Neural cell (in vitro differentiated cells): ENCODE measurements around the gene RASAL2. TPM values are rescaled to one million over a fixed set of nuclear protein-coding genes. Genes with fewer than 3 reads are reported as not detected.

Experiments used
- H2AFZ ChIP-seq: fragments of 200-600, 300-800 bp; sonication (generic), shearing (Covaris generic); 2 replicates; pipeline ENCODE4 v1.6.0; 2014; ENCODE audit warnings: low read depth, mild to moderate bottlenecking, antibody characterized with exemption, low read length, moderate library complexity
- H3F3A ChIP-seq: fragments of 200-600 bp; shearing (Covaris generic); 2 replicates; pipeline ENCODE4 v1.6.1; 2016; ENCODE audit warnings: mild to moderate bottlenecking, moderate library complexity, mixed read lengths, antibody characterized with exemption, low read length; ENCODE audit not compliant: insufficient read depth, poor library complexity, severe bottlenecking
- H3K27ac ChIP-seq: fragments of 200-600, 300-800 bp; sonication (generic), shearing (Covaris generic); 2 replicates; pipeline ENCODE4 v1.5.1; 2014; ENCODE audit warnings: mild to moderate bottlenecking, low read length, moderate library complexity
- H3K27me3 ChIP-seq: fragments of 300-800, 200-600 bp; sonication (generic), shearing (Covaris generic); 2 replicates; pipeline ENCODE4 v1.6.0; 2014; ENCODE audit warnings: mild to moderate bottlenecking, low read depth, low read length, moderate library complexity; ENCODE audit not compliant: insufficient read depth
- H3K36me3 ChIP-seq: fragments of 300-800, 200-600 bp; sonication (generic), shearing (Covaris generic); 2 replicates; pipeline ENCODE4 v1.5.1; 2014; ENCODE audit warnings: mild to moderate bottlenecking, antibody characterized with exemption, low read length, moderate library complexity; ENCODE audit not compliant: insufficient read depth
- H3K4me2 ChIP-seq: fragments of 300-800, 200-600 bp; sonication (generic), shearing (Covaris generic); 2 replicates; pipeline ENCODE4 v1.6.0; 2014; ENCODE audit warnings: mild to moderate bottlenecking, low read length
- H3K4me3 ChIP-seq: fragments of 300-800, 200-600 bp; sonication (generic), shearing (Covaris generic); 2 replicates; pipeline ENCODE4 v1.5.1; 2014; ENCODE audit warnings: mild to moderate bottlenecking, low read length, moderate library complexity
- H3K79me2 ChIP-seq: fragments of 200-600 bp; shearing (Covaris generic); replicated peaks from 2 replicates; pipeline ENCODE4 v1.6.0; 2014; ENCODE audit warnings: mild to moderate bottlenecking, low read length, moderate library complexity; ENCODE audit not compliant: insufficient read depth
- H3K9ac ChIP-seq: fragments of 300-800, 200-600 bp; sonication (generic), shearing (Covaris generic); 2 replicates; pipeline ENCODE4 v1.6.1; 2016; ENCODE audit warnings: mild to moderate bottlenecking, low read length, mixed read lengths
- H3K9me2 ChIP-seq: fragments of 200-600 bp; shearing (Covaris generic); 2 replicates; pipeline ENCODE4 v1.6.1; 2016; ENCODE audit warnings: mild to moderate bottlenecking, low read length, mixed read lengths; ENCODE audit not compliant: insufficient read depth
- H3K9me3 ChIP-seq: fragments of 200-600, 300-800 bp; sonication (generic), shearing (Covaris generic); 2 replicates; pipeline ENCODE4 v1.6.1; 2016; ENCODE audit warnings: mild to moderate bottlenecking, mixed run types, low read length, moderate library complexity, mixed read lengths
- H4K20me1 ChIP-seq: fragments of 200-600 bp; shearing (Covaris generic); 2 replicates; pipeline ENCODE4 v1.6.1; 2016; ENCODE audit warnings: mild to moderate bottlenecking, mixed run types; ENCODE audit not compliant: insufficient read depth
- EP300 ChIP-seq: fragments of 450-650 bp; conservative IDR thresholded peaks from 2 replicates; pipeline ENCODE4 v1.6.1; 2014; ENCODE audit warnings: antibody characterized with exemption, mild to moderate bottlenecking, moderate library complexity; ENCODE audit not compliant: poor library complexity, severe bottlenecking
- EZH2 ChIP-seq: fragments of 200-600, 300-800 bp; shearing (Covaris generic), sonication (generic); IDR thresholded peaks from 2 replicates; pipeline ENCODE4 v1.6.1; 2014; ENCODE audit warnings: antibody characterized with exemption, low read length, borderline replicate concordance, mild to moderate bottlenecking; ENCODE audit not compliant: insufficient read depth, poor library complexity, severe bottlenecking
- MXI1 ChIP-seq: fragments of 450-650 bp; conservative IDR thresholded peaks from 2 replicates; pipeline ENCODE4 v1.6.1; 2014; ENCODE audit warnings: antibody characterized with exemption, mild to moderate bottlenecking; ENCODE audit not compliant: poor library complexity, severe bottlenecking
- POLR2AphosphoS5 ChIP-seq: IDR thresholded peaks from 2 replicates; pipeline ENCODE4 v1.6.1; 2012
- RAD21 ChIP-seq: fragments of 450-650 bp; conservative IDR thresholded peaks from 2 replicates; pipeline ENCODE4 v1.6.1; 2014; ENCODE audit warnings: antibody characterized with exemption, mild to moderate bottlenecking, moderate library complexity
- SMC3 ChIP-seq: fragments of 450-650 bp; conservative IDR thresholded peaks from 2 replicates; pipeline ENCODE4 v1.6.1; 2014; ENCODE audit warnings: antibody characterized with exemption, mild to moderate bottlenecking, moderate library complexity; ENCODE audit not compliant: poor library complexity
- TAF1 ChIP-seq: IDR thresholded peaks from 2 replicates; pipeline ENCODE4 v1.6.1; 2012; ENCODE audit warnings: low read depth
- polyA plus RNA-seq: library from polyadenylated mRNA; depleted of rRNA; stranded (reverse); fragments of >200 nt; gene quantifications from 2 replicates; pipeline ENCODE4 v1.2.3, GENCODE V29; 2014
- TF ChIP-seq, protein P1 (sequence below): IDR thresholded peaks from 2 replicates; pipeline ENCODE4 v1.6.1; 2012; ENCODE audit warnings: borderline replicate concordance
- TF ChIP-seq, protein P2 (sequence below): fragments of 450-650 bp; IDR thresholded peaks from 2 replicates; pipeline ENCODE4 v1.5.1; 2014; ENCODE audit warnings: antibody characterized with exemption, mild to moderate bottlenecking, moderate library complexity; ENCODE audit not compliant: poor library complexity, severe bottlenecking

The RASAL2 gene
- polyA plus RNA-seq, 1 donor from 2014 or later, result 73.3 TPM

DNA sequence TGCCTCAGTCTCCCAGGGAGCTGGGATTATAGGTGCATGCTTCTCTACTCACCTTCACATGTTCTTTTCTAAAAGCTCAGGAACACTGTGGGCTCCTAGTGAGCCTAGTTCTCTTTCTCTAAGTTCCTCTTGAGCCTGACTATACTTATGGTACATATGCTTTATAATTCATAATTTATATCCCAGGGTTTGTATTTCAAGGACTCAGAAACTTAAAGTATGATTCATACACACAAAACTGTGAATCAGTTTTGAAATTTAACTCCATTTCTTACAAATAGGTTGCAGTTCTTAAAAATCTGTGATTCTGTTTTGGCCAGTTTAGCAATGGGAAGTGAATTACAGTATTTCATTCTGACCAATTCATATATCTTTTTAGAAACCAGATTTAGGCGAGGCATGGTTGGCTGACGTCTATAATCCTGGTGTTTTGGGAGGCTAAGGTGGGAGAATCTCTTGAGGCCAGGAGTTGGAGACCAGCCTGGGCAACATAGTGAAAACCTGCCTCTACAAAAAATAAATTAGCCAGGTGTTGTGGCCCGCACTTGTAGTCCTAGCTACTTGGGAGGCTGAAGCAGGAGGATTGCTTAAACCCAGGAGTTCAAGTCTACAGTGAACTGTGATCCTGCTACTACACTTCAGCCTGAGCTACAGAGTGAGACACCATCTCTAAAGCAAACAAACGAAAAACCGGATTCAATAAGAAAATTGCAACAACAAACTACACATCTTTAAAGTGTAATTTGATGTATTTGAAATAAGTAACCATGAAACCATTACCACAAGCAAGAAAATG lies 15.6 kb downstream of the RASAL2 start (continued):
- TF ChIP-seq, protein P1, sequence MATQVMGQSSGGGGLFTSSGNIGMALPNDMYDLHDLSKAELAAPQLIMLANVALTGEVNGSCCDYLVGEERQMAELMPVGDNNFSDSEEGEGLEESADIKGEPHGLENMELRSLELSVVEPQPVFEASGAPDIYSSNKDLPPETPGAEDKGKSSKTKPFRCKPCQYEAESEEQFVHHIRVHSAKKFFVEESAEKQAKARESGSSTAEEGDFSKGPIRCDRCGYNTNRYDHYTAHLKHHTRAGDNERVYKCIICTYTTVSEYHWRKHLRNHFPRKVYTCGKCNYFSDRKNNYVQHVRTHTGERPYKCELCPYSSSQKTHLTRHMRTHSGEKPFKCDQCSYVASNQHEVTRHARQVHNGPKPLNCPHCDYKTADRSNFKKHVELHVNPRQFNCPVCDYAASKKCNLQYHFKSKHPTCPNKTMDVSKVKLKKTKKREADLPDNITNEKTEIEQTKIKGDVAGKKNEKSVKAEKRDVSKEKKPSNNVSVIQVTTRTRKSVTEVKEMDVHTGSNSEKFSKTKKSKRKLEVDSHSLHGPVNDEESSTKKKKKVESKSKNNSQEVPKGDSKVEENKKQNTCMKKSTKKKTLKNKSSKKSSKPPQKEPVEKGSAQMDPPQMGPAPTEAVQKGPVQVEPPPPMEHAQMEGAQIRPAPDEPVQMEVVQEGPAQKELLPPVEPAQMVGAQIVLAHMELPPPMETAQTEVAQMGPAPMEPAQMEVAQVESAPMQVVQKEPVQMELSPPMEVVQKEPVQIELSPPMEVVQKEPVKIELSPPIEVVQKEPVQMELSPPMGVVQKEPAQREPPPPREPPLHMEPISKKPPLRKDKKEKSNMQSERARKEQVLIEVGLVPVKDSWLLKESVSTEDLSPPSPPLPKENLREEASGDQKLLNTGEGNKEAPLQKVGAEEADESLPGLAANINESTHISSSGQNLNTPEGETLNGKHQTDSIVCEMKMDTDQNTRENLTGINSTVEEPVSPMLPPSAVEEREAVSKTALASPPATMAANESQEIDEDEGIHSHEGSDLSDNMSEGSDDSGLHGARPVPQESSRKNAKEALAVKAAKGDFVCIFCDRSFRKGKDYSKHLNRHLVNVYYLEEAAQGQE, result no peak

DNA sequence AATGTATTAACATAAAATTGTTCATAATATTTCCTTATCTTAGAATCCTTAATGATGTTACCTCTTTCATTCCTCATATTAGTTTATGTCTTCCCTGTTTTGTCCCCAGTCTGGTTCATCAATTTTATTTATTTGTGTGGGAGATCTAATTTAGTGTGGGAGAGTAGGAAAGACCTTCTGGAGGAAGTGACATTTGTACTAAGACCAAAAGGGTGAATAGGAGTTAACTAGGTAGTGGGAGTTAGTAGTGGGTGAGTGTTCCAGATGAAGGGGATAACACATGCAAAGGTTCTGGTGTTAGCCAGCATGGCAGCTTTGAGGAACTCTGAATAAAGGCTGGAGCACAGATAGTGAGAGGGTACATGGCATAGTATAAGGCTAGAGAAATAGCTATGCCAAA lies 21.4 kb downstream of the RASAL2 start:
- no peaks in the 10 kb centered on the region for H3K36me3 ChIP-seq
- H3K9me3 ChIP-seq, result no peaks in the 10 kb centered on the region
- no peak overlapping the region for H2AFZ ChIP-seq
- H3K27ac ChIP-seq, result no peak overlapping the region
- no peaks in the 10 kb centered on the region for H3F3A ChIP-seq
- H3K79me2 ChIP-seq, result peaks cover 12% of the 10 kb centered on the region
- H3K4me3 ChIP-seq, result no peak overlapping the region
- no peaks in the 10 kb centered on the region for H3K9me2 ChIP-seq
- H3K9ac ChIP-seq, result no peak overlapping the region
- no peak overlapping the region for H3K4me2 ChIP-seq
- H4K20me1 ChIP-seq, result no peaks in the 10 kb centered on the region
- no peaks in the 10 kb centered on the region for H3K27me3 ChIP-seq
- TF ChIP-seq EP300, result no peak
- TF ChIP-seq RAD21, result no peak
- TF ChIP-seq MXI1, result no peak
- no peak for TF ChIP-seq EZH2
- TF ChIP-seq, protein P2, sequence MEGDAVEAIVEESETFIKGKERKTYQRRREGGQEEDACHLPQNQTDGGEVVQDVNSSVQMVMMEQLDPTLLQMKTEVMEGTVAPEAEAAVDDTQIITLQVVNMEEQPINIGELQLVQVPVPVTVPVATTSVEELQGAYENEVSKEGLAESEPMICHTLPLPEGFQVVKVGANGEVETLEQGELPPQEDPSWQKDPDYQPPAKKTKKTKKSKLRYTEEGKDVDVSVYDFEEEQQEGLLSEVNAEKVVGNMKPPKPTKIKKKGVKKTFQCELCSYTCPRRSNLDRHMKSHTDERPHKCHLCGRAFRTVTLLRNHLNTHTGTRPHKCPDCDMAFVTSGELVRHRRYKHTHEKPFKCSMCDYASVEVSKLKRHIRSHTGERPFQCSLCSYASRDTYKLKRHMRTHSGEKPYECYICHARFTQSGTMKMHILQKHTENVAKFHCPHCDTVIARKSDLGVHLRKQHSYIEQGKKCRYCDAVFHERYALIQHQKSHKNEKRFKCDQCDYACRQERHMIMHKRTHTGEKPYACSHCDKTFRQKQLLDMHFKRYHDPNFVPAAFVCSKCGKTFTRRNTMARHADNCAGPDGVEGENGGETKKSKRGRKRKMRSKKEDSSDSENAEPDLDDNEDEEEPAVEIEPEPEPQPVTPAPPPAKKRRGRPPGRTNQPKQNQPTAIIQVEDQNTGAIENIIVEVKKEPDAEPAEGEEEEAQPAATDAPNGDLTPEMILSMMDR, result no peak

DNA sequence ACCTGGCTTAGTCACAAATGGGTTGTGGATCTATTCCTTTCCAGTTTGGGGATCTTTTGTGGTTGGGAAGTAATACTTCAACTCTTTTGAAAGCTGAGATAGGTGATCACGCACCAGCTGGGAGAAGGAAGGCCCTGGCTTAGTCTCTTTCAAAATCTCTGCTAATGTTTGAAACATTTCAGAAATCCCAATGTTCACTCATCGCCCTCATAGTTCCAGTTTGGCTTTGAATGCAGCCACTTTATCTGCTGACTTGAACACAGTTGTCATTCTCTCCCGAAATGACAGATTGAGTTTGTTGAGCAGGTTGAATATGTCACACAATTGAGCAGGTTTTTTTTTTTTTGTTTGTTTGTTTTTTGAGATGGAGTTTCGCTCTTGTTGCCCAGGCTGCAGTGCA lies 24.6 kb downstream of the RASAL2 start:
- Histone ChIP-seq H3K4me2 (no peak overlapping the region), H3K9me2 (no peaks in the 10 kb centered on the region), H3K36me3 (no peaks in the 10 kb centered on the region), H4K20me1 (no peaks in the 10 kb centered on the region), H3F3A (no peaks in the 10 kb centered on the region), H3K79me2 (peaks cover 8% of the 10 kb centered on the region), H3K9ac (no peak overlapping the region), H2AFZ (no peak overlapping the region), H3K4me3 (no peak overlapping the region), H3K9me3 (no peaks in the 10 kb centered on the region), H3K27ac (no peak overlapping the region), H3K27me3 (no peaks in the 10 kb centered on the region)
- TF ChIP-seq POLR2AphosphoS5 (no peak), SMC3 (no peak), MXI1 (no peak), EZH2 (no peak), RAD21 (no peak), TAF1 (no peak), EP300 (no peak)
- TF ChIP-seq, protein P2, result no peak
- TF ChIP-seq, protein P1, result no peak
